ENCODE data around the gene NDUFS7.

The NDUFS7 gene

DNA sequence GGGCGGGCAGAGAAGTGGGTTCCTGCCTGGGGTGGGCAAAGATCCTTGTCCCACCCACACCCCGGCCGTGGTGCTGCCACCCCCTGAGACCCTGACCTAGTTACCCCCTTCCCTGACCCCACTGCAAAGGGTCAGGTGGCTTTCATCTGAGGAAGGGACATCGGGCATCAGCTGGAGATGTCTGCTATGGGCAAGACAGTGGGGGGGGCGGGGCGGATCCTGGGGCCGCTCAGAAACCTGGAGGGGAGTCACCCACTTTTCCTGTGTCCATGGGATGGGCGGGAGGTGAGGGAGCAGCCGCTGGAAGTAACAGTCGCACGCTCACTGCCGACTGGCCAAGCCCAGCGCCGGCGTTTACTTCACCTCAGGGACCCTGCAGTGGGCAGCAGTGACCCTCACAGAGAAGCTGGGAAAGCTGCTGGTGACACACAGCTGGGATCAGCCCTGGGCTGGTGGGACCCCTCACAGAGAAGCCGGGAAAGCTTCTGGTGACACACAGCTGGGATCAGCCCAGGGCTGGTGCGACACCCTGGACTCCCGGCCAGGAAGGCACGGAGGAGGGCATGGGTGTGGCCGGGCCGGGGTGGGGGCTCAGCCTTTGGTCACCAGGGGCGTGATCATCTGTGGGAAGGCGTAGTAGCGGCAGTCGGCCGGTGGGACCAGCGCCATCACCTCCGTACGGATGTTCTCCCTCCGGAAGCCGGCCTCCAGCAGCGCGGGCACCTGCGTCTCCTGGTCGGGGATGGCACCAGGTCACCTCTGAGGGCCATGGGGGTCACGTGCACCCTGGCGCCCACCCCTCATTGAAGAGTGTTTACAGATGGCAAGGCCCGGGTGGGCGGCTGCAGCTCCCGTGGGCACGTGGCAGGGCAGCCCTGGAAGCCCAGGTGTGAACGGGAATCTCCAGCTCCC is 13.3 kb downstream of the NDUFS7 start:
- TF ChIP-seq, protein P1, sequence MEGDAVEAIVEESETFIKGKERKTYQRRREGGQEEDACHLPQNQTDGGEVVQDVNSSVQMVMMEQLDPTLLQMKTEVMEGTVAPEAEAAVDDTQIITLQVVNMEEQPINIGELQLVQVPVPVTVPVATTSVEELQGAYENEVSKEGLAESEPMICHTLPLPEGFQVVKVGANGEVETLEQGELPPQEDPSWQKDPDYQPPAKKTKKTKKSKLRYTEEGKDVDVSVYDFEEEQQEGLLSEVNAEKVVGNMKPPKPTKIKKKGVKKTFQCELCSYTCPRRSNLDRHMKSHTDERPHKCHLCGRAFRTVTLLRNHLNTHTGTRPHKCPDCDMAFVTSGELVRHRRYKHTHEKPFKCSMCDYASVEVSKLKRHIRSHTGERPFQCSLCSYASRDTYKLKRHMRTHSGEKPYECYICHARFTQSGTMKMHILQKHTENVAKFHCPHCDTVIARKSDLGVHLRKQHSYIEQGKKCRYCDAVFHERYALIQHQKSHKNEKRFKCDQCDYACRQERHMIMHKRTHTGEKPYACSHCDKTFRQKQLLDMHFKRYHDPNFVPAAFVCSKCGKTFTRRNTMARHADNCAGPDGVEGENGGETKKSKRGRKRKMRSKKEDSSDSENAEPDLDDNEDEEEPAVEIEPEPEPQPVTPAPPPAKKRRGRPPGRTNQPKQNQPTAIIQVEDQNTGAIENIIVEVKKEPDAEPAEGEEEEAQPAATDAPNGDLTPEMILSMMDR (IDR thresholded peaks at IDR 0.05; ENCODE audit: low read depth, low read length, missing control alignments) = no peak

DNA sequence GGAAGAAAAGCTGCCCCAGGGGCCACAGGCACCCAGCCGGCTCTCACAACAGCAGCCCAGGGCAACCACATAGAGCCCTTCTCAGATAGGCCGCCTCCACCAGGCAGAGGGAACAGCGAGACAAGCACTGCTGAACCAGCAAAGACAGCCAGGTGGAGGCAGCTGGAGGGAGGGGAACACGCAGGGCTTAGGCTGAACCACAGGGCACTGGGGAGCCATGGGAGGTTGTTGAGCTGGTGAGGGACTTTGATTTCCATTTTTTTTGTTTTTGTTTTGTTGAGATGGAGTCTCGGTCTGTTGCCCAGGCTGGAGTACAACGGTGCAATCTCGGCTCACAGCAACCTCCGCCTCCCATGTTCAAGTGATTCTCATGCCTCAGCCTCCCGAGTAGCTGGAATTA is 14.1 kb downstream of the NDUFS7 start:
- TF ChIP-seq, protein P1 (IDR thresholded peaks at IDR 0.05; ENCODE audit: low read depth, low read length, missing control alignments) = no peak
- no peak overlapping the region for H3K4me3 ChIP-seq (replicated peaks; ENCODE audit: low read depth, low read length)
- DNase-seq (ENCODE audit: extremely low read depth, low read depth) = no peak

More for the DNA sequence above, 13.3 kb downstream of the NDUFS7 start:
- H3K4me3 ChIP-seq (replicated peaks; ENCODE audit: low read depth, low read length) = no peak overlapping the region
- no peak for DNase-seq (ENCODE audit: extremely low read depth, low read depth)

DNA sequence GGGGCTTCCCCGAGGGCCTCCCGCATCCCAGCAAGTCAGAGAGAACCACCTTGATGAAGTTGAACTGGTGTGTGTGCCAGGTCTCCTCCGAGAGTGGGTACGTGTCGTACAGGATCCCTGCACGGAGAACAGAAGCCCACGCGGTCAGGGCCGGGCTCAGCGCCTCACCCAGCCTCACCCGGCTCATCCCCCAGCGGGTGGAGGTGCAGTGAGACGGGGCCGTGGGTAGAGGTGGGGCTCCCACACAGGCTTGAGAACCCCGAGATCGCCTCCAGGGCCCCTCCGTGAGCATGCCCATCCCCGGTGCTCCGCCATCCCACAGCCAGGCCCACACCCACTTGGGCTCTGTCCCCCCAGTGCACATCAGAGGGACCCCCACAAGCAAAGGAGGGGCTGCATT is 15.4 kb downstream of the NDUFS7 start:
- DNase-seq (ENCODE audit: extremely low read depth, low read depth) = no peak
- TF ChIP-seq, protein P1 (IDR thresholded peaks at IDR 0.05; ENCODE audit: low read depth, low read length, missing control alignments) = no peak
- no peak overlapping the region for H3K4me3 ChIP-seq (replicated peaks; ENCODE audit: low read depth, low read length)

DNA sequence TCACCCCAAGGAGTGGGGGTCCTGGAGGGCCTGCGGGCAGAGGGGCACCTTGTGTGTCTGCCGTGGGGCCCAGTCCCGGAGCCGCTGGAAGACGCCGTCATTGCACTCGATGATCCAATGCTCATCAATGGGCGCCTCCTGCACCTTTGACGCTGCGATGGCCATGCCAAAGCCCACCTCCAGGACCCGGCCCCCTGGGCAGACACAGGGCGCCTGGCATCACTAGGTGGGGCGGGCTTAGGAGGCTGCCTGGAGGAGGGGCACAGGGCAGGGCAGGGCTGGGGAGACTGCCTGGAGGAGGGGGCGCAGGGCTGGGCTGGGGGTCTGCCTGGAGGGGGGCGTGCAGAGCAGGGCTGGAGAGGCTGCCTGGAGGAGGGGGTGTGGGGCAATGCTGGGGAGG is 16.0 kb downstream of the NDUFS7 start:
- H3K4me3 ChIP-seq (replicated peaks; ENCODE audit: low read depth, low read length) = peak overlapping the region; percentile 59; the same call in 1 of the 2 replicates
- DNase-seq (ENCODE audit: extremely low read depth, low read depth) = no peak
- TF ChIP-seq, protein P1 (IDR thresholded peaks at IDR 0.05; ENCODE audit: low read depth, low read length, missing control alignments) = no peak

DNA sequence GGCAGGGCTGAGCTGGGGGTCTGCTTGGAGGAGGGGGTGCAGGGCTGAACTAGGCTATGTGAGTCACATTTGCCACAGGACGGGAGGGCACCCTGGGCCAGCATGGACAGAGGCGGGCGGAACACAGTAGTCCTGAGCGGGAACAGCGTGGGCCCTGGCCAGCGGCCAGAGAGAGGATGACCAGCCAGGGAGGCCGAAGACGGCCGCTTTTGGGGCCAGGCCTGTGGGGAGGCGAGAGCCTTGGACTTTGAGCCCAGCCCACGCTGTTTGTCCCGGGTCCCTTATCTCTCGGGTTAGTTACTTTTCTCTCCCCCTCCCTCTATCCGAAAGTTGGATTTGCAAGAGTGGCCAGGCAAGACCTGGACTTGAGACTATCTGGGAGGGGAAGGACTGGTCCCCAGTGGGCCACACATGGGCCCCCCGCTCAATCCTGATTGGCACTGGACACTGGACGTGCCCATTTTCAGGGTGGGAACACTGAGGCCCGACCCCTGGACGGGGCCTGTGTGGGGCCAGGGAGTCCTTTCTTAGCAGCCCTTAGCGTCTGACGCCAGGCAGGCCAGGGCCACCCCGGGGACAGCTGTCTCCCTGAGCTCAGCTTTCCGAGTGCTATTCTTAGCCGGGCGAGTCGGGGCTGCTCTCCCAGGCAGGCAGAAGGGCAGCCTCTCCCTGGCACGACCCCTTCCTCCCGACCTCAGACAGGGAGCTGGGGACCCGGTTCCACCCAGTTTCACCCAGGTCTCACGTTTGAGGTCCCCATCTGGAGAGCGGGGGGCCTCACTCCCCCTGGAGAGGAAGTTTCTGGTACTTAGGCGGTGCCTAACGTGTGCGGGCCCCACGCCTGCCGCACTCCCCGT is 16.8 kb downstream of the NDUFS7 start:
- DNase-seq (ENCODE audit: extremely low read depth, low read depth) = no peak

DNA sequence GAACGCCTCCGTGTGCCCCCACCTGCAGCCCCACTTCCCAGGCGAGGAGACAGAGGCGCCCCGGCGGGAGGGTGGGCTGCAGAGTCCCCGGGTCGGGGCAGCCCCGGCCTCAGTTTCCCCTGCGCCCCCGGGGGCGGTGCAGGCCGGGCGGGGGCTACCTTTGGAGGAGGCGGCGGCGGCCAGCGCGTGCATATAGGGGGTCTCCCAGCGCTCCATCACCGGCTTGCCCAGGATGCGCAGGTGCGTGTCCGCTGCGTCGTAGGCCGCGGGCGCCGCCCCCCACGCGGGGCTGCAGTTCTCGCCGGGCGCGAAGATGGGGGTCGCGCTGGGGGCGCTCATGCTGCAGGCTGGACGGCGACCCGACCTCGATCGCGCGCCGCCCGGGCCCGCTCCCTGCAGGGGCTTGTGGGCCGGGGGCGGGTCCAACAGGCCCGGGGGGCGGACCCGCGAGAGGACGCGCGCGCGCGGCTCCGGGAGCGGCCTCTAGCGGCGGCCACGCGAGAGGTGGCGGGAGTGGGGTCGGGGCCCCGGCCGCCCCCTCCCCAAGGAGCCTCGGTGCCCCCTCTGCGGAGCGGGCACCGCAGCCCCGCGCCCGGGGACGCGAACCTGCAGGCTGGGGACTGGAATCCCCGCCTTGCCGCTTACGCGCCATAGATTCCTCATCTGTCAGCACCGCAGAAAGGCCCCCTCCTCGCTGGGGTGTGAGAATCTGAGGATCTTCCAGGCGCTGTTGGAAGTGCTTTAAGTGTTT is 17.6 kb downstream of the NDUFS7 start, which contains the start of gene GAMT:
TSS of gene GAMT (minus strand) at position 405 of the 751 bp plus-strand sequence. CDS start at position 339, 66 bp downstream.
- H3K4me3 ChIP-seq (replicated peaks; ENCODE audit: low read depth, low read length) = peak within 1 kb of the TSS; percentile 59
- TF ChIP-seq, protein P1 (IDR thresholded peaks at IDR 0.05; ENCODE audit: low read depth, low read length, missing control alignments) = peak; percentile 9
- no peak for DNase-seq (ENCODE audit: extremely low read depth, low read depth)

More for the DNA sequence above, 16.8 kb downstream of the NDUFS7 start:
- TF ChIP-seq, protein P1 (IDR thresholded peaks at IDR 0.05; ENCODE audit: low read depth, low read length, missing control alignments) = no peak
- H3K4me3 ChIP-seq (replicated peaks; ENCODE audit: low read depth, low read length) = peak overlapping the region; percentile 59

Measured in HFF-Myc (cell line).